ENCODE results near the gene RNF14.

The RNF14 gene

DNA sequence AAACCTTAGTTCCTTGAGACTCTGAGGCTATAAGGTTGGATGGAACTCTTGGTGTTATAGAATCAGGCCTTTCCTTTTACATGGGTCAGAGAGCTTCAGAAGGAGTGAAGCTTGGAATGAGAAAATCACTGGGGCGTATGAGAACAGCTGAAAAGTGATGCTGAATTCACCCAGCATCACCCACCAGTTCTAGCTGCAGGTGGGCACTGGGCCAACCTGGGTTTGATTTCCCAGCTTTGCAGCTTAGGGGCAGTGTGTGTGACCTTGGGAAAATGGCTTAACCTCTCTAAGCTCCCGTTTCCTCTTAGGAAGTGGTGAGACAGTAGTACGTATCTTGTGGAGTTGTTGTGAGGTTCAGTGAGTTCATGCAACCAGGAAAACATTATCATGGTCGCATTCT, 21.6 kb upstream of the RNF14 start:
- no peak for TF ChIP-seq CTCF (IDR thresholded peaks at IDR 0.05; ENCODE audit: borderline replicate concordance, control extremely low read depth, extremely low read depth, insufficient read depth, missing control alignments)
- in situ Hi-C loops (cut with MboI; ENCODE audit: low sequenced_read_pairs, unreplicated experiment) = no loop called here
- no peak for DNase-seq (ENCODE audit: low spot score)

DNA sequence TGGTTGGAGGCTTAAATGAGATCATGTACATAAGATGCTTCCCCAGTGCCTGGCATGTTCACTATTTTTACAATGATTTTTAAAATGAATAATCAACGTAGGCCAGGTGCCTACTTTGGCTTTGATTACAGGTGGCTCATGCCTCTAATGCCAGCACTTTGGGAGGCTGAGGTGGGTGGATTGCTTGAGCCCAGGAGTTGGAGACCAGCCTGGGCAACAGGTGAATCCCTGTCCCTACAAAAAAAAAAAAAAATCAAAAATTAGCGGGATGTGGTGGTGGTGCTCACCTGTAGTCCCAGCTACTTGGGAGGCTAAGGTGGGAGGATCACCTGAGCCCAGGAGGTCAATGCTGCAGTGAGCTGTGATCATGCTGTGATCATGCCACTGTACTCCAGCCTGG, 20.1 kb upstream of the RNF14 start:
- TF ChIP-seq CTCF (IDR thresholded peaks at IDR 0.05; ENCODE audit: borderline replicate concordance, control extremely low read depth, extremely low read depth, insufficient read depth, missing control alignments) = no peak
- in situ Hi-C loops (cut with MboI; ENCODE audit: low sequenced_read_pairs, unreplicated experiment) = no loop called here
- DNase-seq (ENCODE audit: low spot score) = no peak

GRCh38 chr5:141949511-141949910, 19.4 kb upstream of the RNF14 start:
- DNase-seq (ENCODE audit: low spot score) = no peak
- in situ Hi-C loops (cut with MboI; ENCODE audit: low sequenced_read_pairs, unreplicated experiment) = no loop called here
- no peak for TF ChIP-seq CTCF (IDR thresholded peaks at IDR 0.05; ENCODE audit: borderline replicate concordance, control extremely low read depth, extremely low read depth, insufficient read depth, missing control alignments)

DNA sequence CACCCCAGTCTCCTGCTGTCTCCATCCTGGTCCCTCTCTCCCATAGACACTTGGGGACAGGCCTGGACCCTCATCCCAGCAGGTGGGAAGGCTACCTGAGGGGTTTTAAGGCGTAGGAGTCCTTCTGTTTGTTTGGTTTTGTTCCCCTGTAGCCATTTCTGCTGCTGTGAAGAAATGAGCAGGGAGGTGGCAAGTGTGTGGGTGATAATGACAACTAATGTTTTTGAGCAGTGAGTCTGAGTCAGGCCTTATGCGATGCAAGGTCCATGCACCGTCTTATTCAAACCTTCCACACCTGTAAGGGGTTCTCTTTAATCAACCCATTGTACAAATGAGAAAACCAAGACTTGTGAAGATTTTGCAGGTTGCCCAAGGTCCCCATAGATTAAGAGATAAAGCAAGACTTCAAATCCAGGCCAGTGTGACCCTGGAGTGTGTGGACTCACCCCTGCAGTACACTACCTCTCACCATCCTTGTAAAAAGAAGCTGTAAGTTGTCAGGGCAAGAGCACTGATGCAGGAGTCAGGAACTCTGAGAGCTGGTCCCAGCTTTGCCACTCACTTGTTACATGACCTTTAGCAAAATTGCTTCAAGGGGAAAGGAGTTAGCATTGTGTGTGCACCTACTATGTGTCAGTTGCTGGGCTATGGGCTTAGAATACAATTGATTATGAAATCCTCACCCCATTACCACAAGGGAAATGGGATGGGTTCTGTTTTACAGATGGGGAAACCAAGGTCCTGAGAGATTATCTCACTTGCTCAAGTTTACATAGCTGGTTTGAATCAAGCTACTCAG, 18.5 kb upstream of the RNF14 start:
- no peak for TF ChIP-seq CTCF (IDR thresholded peaks at IDR 0.05; ENCODE audit: borderline replicate concordance, control extremely low read depth, extremely low read depth, insufficient read depth, missing control alignments)
- in situ Hi-C loops (cut with MboI; ENCODE audit: low sequenced_read_pairs, unreplicated experiment) = loop anchor here (10.0 kb wide), 1 partner anchor 256 kb away; no protein-coding TSS in a partner anchor
- no peak for DNase-seq (ENCODE audit: low spot score)

DNA sequence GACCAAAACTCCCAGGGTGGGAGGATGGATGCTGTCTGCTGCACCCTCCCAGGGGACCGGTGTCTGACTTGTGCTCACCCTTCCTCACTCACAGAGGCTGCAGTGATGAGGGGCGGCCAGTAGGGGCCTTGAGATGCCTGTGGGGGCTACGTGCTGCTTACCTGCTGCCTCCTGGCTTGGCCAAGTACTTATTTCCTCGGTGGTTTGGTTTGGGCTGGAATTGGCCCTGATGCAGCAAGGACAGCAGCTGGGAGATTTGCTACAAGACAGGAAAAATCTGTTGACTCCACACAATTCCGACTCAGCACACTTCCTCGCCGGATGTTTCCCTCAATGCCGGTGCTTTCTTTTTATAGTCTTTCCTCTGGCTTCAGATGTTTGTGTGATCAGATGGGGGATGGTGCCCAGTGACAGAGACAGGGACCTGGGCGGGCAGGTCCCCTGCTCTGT, 17.5 kb upstream of the RNF14 start:
- DNase-seq (ENCODE audit: low spot score) = peak; percentile 61
- in situ Hi-C loops (cut with MboI; ENCODE audit: low sequenced_read_pairs, unreplicated experiment) = loop anchor here (10.0 kb wide), 1 partner anchor 257 kb away; no protein-coding TSS in a partner anchor
- TF ChIP-seq CTCF (IDR thresholded peaks at IDR 0.05; ENCODE audit: borderline replicate concordance, control extremely low read depth, extremely low read depth, insufficient read depth, missing control alignments) = peak; percentile 15

GRCh38 chr5:141952020-141952419, 16.9 kb upstream of the RNF14 start:
- no peak for TF ChIP-seq CTCF (IDR thresholded peaks at IDR 0.05; ENCODE audit: borderline replicate concordance, control extremely low read depth, extremely low read depth, insufficient read depth, missing control alignments)
- in situ Hi-C loops (cut with MboI; ENCODE audit: low sequenced_read_pairs, unreplicated experiment) = loop anchor here (10.0 kb wide), 1 partner anchor 257 kb away; no protein-coding TSS in a partner anchor
- no peak for DNase-seq (ENCODE audit: low spot score)

Data from GM13976 (cell line).